ENCODE measurements around the gene ZFAND4.
"Not testable (repeated sequence)": the region's sequence is repeated elsewhere in the genome, so short reads cannot be mapped to it uniquely, and the experiment has no call there.

ZFAND4 gene

GRCh38 chr10:45672181-45673073 lies at the start of gene ZFAND4:
Gene ZFAND4, minus strand, starts transcription at chr10:45672772. Its CDS starts 9,047 bp downstream, at chr10:45663725.
- peak; percentile 95 for DNase-seq

GRCh38 chr10:45721503-45721902 lies 48.9 kb upstream of the ZFAND4 start:
- not testable (repeated sequence) for DNase-seq

- not testable (repeated sequence) for DNase-seq
Measured at GRCh38 chr10:45717642-45718041, 45.1 kb upstream of the ZFAND4 start.

GRCh38 chr10:45717053-45717452 lies 44.5 kb upstream of the ZFAND4 start:
- DNase-seq = not testable (repeated sequence)

GRCh38 chr10:45711223-45711622 lies 38.7 kb upstream of the ZFAND4 start:
- not testable (repeated sequence) for DNase-seq

- DNase-seq = not testable (repeated sequence)
Measured at GRCh38 chr10:45710200-45710796, 37.7 kb upstream of the ZFAND4 start.

- not testable (repeated sequence) for DNase-seq
Measured at GRCh38 chr10:45678467-45678866, 5.9 kb upstream of the ZFAND4 start.

- no peak for DNase-seq
Measured at GRCh38 chr10:45675388-45675787, 2.8 kb upstream of the ZFAND4 start.

GRCh38 chr10:45673074-45673648 lies 589 bp upstream of the ZFAND4 start:
- no peak for DNase-seq

GRCh38 chr10:45671300-45671699 lies 1.3 kb downstream of the ZFAND4 start:
- not testable (repeated sequence) for DNase-seq

- DNase-seq = not testable (repeated sequence)
Measured at GRCh38 chr10:45669897-45670296, 2.7 kb downstream of the ZFAND4 start.

- no peak for DNase-seq
Measured at GRCh38 chr10:45660876-45661411, 11.6 kb downstream of the ZFAND4 start.

GRCh38 chr10:45657033-45657926 lies 15.3 kb downstream of the ZFAND4 start:
- DNase-seq = no peak

- DNase-seq = no peak
Measured at GRCh38 chr10:45655219-45655618, 17.4 kb downstream of the ZFAND4 start.

- not testable (repeated sequence) for DNase-seq
Measured at GRCh38 chr10:45654753-45655141, 17.8 kb downstream of the ZFAND4 start.

- no peak for DNase-seq
Measured at GRCh38 chr10:45653454-45653853, 19.1 kb downstream of the ZFAND4 start.

GRCh38 chr10:45652511-45652910 lies 20.1 kb downstream of the ZFAND4 start:
- DNase-seq = no peak

- DNase-seq = no peak
Measured at GRCh38 chr10:45649296-45649695, 23.3 kb downstream of the ZFAND4 start.

GRCh38 chr10:45647118-45647517 lies 25.5 kb downstream of the ZFAND4 start:
- DNase-seq = no peak

GRCh38 chr10:45646384-45647050 lies 26.1 kb downstream of the ZFAND4 start:
- DNase-seq = no peak

- DNase-seq = no peak
Measured at GRCh38 chr10:45644527-45644926, 28.0 kb downstream of the ZFAND4 start.

- DNase-seq = no peak
Measured at GRCh38 chr10:45640941-45641340, 31.6 kb downstream of the ZFAND4 start.

All from activated CD4-positive, CD25-positive, alpha-beta regulatory T cell treated with anti-CD3 and anti-CD28 coated beads, Interleukin-2, amount 50 U/mL, for 72 hours (primary cell).